Breast epithelium (tissue), 4 donors: ENCODE measurements around the gene TDRD10. TPM values are rescaled to one million over a fixed set of nuclear protein-coding genes. Genes with fewer than 3 reads are reported as not detected.

Experiments
- DNase-seq, 2 donors: peaks; one replicate each; pipeline ENCODE4 v3.0.0-alpha.2; 2019; ENCODE audit warnings: low spot score in 2 of 2
- H3K27ac ChIP-seq, 2 donors: fragments of 200-600 bp; sonication (generic) in 1 of 2; one replicate each; pipeline ENCODE4 v1.5.1; 2016 to 2019; ENCODE audit warnings: mild to moderate bottlenecking in 1 of 2
- H3K27me3 ChIP-seq, 2 donors: fragments of 200-600 bp; sonication (generic) in 1 of 2; one replicate each; pipeline versions ENCODE4 v1.5.1 to v1.6.0; 2017 to 2019; ENCODE audit warnings: control low read depth in 1 of 2, mild to moderate bottlenecking in 1 of 2
- H3K36me3 ChIP-seq: fragments of 200-600 bp; one replicate; pipeline ENCODE4 v1.5.1; 2019
- H3K4me1 ChIP-seq, 2 donors: fragments of 200-600 bp; sonication (generic); one replicate each; pipeline ENCODE4 v1.5.1; 2016 to 2019; ENCODE audit warnings: control low read depth in 1 of 2
- H3K4me3 ChIP-seq, 3 donors: fragments of 200-600 bp; sonication (generic); 1 replicate in 2 of 3; 2 replicates in 1 of 3; pipeline ENCODE4 v1.5.1; 2016 to 2019; ENCODE audit warnings: mild to moderate bottlenecking in 3 of 3, moderate library complexity in 2 of 3
- H3K9me3 ChIP-seq, 2 donors: fragments of 200-600 bp; sonication (generic) in 1 of 2; one replicate each; pipeline ENCODE4 v1.5.1; 2016 to 2019; ENCODE audit warnings: control low read depth in 1 of 2
- CTCF ChIP-seq, 3 donors: fragments of 450-650 bp; IDR thresholded peaks; one replicate each; pipeline ENCODE4 v1.5.1; 2016 to 2017; ENCODE audit warnings: antibody characterized with exemption in 3 of 3, mild to moderate bottlenecking in 3 of 3, moderate library complexity in 3 of 3
- POLR2A ChIP-seq: fragments of 450-650 bp; IDR thresholded peaks from one replicate; pipeline ENCODE4 v1.6.1; 2016; ENCODE audit warnings: antibody characterized with exemption, mild to moderate bottlenecking, moderate library complexity
- POLR2AphosphoS5 ChIP-seq, 3 donors: sonication (generic); formaldehyde crosslinking; IDR thresholded peaks; one replicate each; pipeline ENCODE4 v1.6.1; 2017; ENCODE audit warnings: antibody characterized with exemption in 3 of 3
- intact Hi-C: fragments of 100-400 bp; cut with DNase I; formaldehyde crosslinking; loops from one replicate; pipeline ENCODE4 v1.15.1; 2023; ENCODE audit warnings: low total_unique reads
- total RNA-seq, 3 donors: library from RNA; depleted of rRNA; stranded (reverse); fragments of >200 nt; gene quantifications; one replicate each; pipeline ENCODE4 v1.1.0, GENCODE V29; 2016

TDRD10 gene
- total RNA-seq, 3 donors from 2014 or later: 2.9 to 5.6 (median 5.6) TPM

GRCh38 chr1:154579374-154579773 lies 77.4 kb downstream of the TDRD10 start:
- Histone ChIP-seq H3K27me3 (no peaks in the 10 kb centered on the region), H3K9me3 (no peaks in the 10 kb centered on the region), H3K36me3 (peaks cover 25% of the 10 kb centered on the region), H3K27ac (no peak overlapping the region), H3K4me1 (no peaks in the 10 kb centered on the region), H3K4me3 (no peak overlapping the region)
- DNase-seq: no peak
- TF ChIP-seq POLR2A: no peak
- TF ChIP-seq POLR2AphosphoS5 (IDR thresholded peaks at IDR 0.05): no peak
- no peak for TF ChIP-seq CTCF (IDR thresholded peaks at IDR 0.05)
- intact Hi-C loops: no loop called here

- peaks cover 28% of the 10 kb centered on the region for H3K36me3 ChIP-seq
- DNase-seq: no peak
- no peaks in the 10 kb centered on the region for H3K27me3 ChIP-seq
- no peak for TF ChIP-seq CTCF (IDR thresholded peaks at IDR 0.05)
- TF ChIP-seq POLR2AphosphoS5 (IDR thresholded peaks at IDR 0.05): no peak
- TF ChIP-seq POLR2A: no peak
- H3K4me3 ChIP-seq: no peak overlapping the region
- intact Hi-C loops: no loop called here
- H3K4me1 ChIP-seq: no peaks in the 10 kb centered on the region
- H3K27ac ChIP-seq: no peak overlapping the region
- no peaks in the 10 kb centered on the region for H3K9me3 ChIP-seq
Observed at GRCh38 chr1:154581766-154582165, 79.7 kb downstream of the TDRD10 start.

GRCh38 chr1:154582885-154583284 lies 80.9 kb downstream of the TDRD10 start:
- Histone ChIP-seq H3K27ac (no peak overlapping the region), H3K4me3 (no peak overlapping the region), H3K4me1 (no peaks in the 10 kb centered on the region), H3K36me3 (peaks cover 35% of the 10 kb centered on the region), H3K27me3 (no peaks in the 10 kb centered on the region), H3K9me3 (no peaks in the 10 kb centered on the region)
- DNase-seq: no peak
- TF ChIP-seq POLR2AphosphoS5 (IDR thresholded peaks at IDR 0.05) (no peak), POLR2A (no peak), CTCF (IDR thresholded peaks at IDR 0.05) (no peak)
- intact Hi-C loops: no loop called here

- H3K27ac ChIP-seq: no peak overlapping the region
- no peak for DNase-seq
- peaks cover 44% of the 10 kb centered on the region for H3K36me3 ChIP-seq
- intact Hi-C loops: no loop called here
- TF ChIP-seq CTCF (IDR thresholded peaks at IDR 0.05) (no peak), POLR2A (no peak), POLR2AphosphoS5 (IDR thresholded peaks at IDR 0.05) (no peak)
- H3K4me3 ChIP-seq: no peak overlapping the region
- no peaks in the 10 kb centered on the region for H3K4me1 ChIP-seq
- no peaks in the 10 kb centered on the region for H3K27me3 ChIP-seq
- no peaks in the 10 kb centered on the region for H3K9me3 ChIP-seq
Observed at GRCh38 chr1:154583773-154584172, 81.8 kb downstream of the TDRD10 start.

GRCh38 chr1:154584267-154584994 lies 82.4 kb downstream of the TDRD10 start:
- TF ChIP-seq CTCF (IDR thresholded peaks at IDR 0.05) (no peak), POLR2A (no peak), POLR2AphosphoS5 (IDR thresholded peaks at IDR 0.05) (no peak)
- H3K9me3 ChIP-seq: no peaks in the 10 kb centered on the region
- no peak overlapping the region for H3K4me3 ChIP-seq
- H3K27me3 ChIP-seq: no peaks in the 10 kb centered on the region
- no peak overlapping the region for H3K27ac ChIP-seq
- DNase-seq: no peak
- intact Hi-C loops: no loop called here
- peaks cover 50% of the 10 kb centered on the region for H3K36me3 ChIP-seq
- no peaks in the 10 kb centered on the region for H3K4me1 ChIP-seq
